Activated CD8-positive, alpha-beta memory T cell treated with anti-CD3 and anti-CD28 coated beads, Interleukin-2, amount 50 U/mL, for 1 hour (primary cell): Measurements from ENCODE around the gene UCHL1.

Source experiments
- DNase-seq: peaks from one replicate; pipeline ENCODE4 v3.0.0-alpha.2; 2020; ENCODE audit errors: extremely low read depth

UCHL1 gene

GRCh38 chr4:41256740-41257256 is at the start of gene UCHL1:
Gene UCHL1 (plus strand): TSS chr4:41256928. CDS start chr4:41256977, 49 bp downstream.
- no peak for DNase-seq

GRCh38 chr4:41207291-41207831 is 49.4 kb upstream of the UCHL1 start:
- no peak for DNase-seq

- DNase-seq = no peak
Observed at GRCh38 chr4:41209187-41209586, 47.5 kb upstream of the UCHL1 start.

GRCh38 chr4:41209901-41210300 is 46.8 kb upstream of the UCHL1 start:
- DNase-seq = no peak

GRCh38 chr4:41211951-41212615 is 44.6 kb upstream of the UCHL1 start:
- no peak for DNase-seq

DNA sequence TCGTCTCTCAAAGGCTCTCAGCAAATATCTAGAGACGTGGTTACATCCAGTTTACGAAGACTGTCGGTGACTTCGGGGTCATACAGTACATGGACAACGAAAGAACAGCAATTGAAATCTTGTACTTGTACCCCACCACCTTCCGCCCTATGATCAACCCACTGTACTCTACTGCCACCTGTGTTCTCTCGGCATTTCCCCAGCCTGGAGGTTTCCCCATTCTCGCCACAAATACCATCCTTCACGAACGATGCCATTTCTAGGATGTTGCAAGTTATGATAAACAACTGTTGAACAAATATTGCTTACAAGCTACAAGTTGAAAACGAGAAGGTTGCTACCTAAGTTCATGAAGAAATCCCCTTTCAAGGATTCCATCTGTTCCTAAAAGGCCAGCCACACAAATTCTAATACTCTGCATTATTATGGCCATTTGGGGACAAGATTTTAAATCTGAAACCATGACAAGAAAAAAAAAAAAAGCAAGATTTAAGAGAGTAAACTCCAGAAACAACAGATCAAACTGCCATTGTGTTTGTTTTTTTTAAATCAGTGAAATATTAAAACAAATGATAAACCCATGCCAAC is 44.0 kb upstream of the UCHL1 start:
- no peak for DNase-seq

DNA sequence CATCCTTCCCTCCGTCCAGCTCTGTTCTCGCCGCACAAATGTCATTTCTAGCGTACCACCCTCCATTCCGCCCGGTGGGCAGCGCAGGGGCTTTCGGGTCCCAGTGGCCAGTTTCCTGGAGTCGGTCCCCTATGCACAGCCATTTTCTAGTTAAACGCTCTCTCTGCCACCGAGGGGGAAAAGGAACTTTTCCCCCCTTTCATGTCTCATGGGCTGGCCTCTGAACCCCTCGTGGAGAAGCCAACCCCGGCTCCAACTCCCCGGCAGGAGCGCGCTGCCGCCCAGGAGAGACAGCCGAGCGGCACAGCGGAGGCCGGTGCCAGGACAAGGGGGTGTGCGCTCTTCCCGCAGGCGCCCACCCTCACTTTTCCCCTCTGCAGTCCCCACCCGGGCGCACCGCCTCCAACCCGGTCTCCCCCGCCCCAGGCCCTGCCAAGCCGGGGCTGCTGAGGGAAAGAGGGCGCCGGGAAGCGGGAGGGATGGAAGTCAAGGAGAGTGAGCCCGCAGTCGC is 43.0 kb upstream of the UCHL1 start:
- no peak for DNase-seq

DNA sequence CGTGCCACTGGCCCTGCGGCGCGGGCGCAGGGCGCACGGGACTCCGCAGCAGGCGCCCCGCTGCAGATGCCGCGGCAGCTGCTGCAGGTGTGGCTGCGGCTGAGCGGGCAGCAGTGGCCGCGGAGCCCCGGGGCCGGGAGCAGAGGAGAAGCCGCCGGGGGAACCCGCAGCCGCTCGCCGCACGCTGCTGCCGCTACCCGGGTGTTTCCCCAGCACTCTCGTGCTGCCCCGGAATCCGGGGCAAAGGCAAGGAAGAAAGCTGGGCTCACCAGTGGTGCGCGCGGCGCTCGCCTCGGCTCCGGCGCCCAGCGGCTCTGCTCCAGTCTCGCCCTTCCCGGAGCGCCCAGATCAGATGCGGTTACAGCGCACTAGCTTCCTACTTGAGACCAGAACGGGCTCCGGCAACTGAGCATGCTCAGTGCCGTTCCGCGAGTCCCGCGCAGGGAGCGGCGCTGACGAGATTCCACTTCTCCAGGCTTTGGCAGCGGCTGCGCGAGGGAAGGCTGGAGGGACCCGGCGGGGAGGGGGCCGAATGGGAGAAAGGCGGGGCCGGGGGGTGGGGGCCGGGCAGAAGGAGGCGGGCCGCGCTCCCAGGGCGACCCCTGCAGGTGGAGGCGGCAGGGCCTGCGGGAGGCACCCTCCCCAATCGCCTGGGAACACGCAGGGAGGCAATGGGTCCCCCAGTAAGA is 42.4 kb upstream of the UCHL1 start, which contains the start of gene APBB2:
Gene APBB2 (minus strand): TSS at position 407 of the 689 bp plus-strand sequence. CDS start 181,288 bp downstream, outside the sequence.
- no peak for DNase-seq

GRCh38 chr4:41214825-41215146 is 41.9 kb upstream of the UCHL1 start:
- no peak for DNase-seq

GRCh38 chr4:41215155-41215554 is 41.6 kb upstream of the UCHL1 start:
- no peak for DNase-seq

DNA sequence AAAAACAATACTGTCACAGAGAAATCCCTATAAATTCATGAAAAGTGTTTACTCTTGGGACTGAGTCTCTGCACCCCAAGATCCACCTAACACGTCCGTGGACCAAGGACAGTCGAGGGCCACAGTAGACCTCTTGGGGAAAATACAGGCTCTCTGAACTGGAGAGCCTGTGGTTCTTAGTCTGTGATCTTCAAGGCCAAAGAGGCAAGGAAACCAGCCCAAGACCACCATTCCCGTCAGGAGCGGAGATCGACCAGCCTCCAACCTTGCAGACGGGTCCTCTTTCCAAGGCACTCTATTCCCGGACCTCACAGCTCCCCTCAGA is 40.8 kb upstream of the UCHL1 start:
- no peak for DNase-seq

GRCh38 chr4:41216294-41217019 is 40.3 kb upstream of the UCHL1 start:
- no peak for DNase-seq

- no peak for DNase-seq
Observed at GRCh38 chr4:41217020-41217333, 39.8 kb upstream of the UCHL1 start.

DNA sequence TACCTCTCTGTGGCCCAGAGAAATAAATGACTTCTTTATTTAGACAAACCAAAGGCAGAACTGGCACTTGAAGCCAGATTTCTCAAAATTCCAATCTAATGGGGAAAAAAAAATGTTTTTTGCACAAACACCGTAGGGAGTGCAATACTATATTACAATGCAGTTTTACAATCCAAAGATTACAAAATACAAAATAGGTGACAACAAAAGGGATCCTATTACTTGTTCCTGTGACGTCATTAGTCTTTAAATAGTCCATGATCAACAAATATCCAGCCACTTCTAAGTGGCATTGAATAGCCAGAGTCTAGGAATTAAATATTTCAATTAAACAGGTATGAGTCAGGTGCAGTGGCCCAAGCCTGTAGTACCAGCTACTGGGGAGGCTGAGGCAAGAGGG is 39.4 kb upstream of the UCHL1 start:
- DNase-seq = no peak

DNA sequence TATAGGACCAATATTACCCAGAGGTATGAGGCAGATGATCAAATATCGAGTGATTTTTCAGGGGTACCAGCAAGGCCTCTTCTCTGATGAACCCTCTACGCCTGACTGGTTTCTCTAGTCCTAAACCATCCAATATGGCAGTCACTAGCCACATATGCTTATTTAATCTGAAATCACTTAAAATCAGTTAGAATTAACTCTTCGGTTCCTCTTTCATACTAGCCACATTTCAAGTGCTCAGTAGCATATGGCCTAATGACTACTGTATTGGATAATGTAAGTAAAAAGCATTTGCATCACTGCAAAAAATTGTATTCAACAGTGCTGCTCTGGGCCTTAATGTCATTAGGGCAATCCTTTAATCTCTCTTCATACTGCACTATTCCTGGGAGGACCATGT is 38.0 kb upstream of the UCHL1 start:
- DNase-seq = no peak

GRCh38 chr4:41219421-41219950 is 37.2 kb upstream of the UCHL1 start:
- no peak for DNase-seq

- no peak for DNase-seq
Observed at GRCh38 chr4:41221850-41222645, 34.7 kb upstream of the UCHL1 start.

DNA sequence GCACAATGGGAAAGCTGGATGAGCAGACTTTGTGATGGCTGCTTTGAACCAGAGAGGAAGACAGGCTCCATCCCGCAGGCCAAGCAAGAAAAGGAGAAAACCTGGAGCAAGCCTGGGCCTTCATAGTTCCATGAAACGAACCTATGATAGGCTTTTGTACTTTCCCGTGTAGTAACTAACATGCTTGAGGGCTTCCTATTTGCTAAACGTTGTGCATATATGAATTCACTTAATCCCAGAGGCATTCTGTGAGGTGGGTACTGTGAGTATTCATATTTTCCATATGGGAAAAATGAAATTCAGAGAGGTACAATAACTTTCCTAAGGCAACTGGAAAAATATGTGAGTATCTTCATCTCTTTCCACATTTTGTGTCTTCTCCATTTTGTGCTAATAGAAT is 28.8 kb upstream of the UCHL1 start:
- no peak for DNase-seq

DNA sequence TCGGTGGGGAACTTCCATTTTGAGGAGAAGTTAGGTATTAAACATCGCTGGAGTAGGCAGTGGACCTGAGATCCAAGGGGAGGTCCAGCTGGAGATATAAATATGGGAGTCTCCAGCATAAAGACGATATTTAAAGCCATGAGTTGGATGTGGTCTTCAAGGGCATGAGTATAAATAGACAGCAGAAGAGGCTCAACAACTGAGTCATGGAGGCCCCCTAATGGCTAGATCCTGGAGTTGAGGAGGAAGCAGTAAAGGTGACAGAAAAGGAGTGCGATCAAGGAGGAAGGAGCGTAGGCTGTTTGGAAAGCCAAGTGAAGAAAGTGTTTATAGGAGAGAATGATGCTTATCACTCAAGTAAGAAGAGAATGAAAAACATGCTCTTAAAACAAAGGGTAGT is 24.3 kb upstream of the UCHL1 start:
- DNase-seq = no peak

DNA sequence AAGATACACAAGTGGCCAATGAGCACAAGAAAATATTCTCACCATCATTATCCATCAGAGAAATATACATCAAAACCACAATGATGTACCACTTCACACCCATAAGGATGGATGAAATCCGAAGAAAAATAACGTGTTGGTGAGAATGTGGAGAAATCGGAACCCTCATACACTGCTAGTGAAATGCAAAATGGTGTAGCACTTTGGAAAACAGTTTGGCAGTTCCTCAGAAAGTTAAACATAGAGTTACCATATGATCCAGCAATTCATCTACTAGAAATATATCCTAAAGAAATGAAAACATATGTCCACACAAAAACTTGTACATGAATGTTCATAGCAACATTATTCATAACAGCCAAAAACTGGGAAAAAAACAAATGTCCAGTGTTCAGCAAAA is 23.9 kb upstream of the UCHL1 start:
- DNase-seq = no peak

- no peak for DNase-seq
Observed at GRCh38 chr4:41236032-41236431, 20.7 kb upstream of the UCHL1 start.
